Mesendoderm (in vitro differentiated cells): ENCODE results near the gene ZNF688. TPM values are rescaled to one million over a fixed set of nuclear protein-coding genes. Genes with fewer than 3 reads are reported as not detected.

Experiments used
- DNase-seq: peaks from one replicate; pipeline ENCODE4 v3.0.0; 2013
- H2AK5ac ChIP-seq: 2 replicates; pipeline ENCODE4 v1.6.1; 2013; ENCODE audit warnings: low read length, inconsistent platforms
- H2BK120ac ChIP-seq: 2 replicates; pipeline ENCODE4 v1.6.1; 2013; ENCODE audit warnings: low read depth, mild to moderate bottlenecking, low read length, moderate library complexity, mixed read lengths
- H2BK15ac ChIP-seq: replicated peaks from 2 replicates; pipeline ENCODE4 v1.6.1; 2013; ENCODE audit warnings: low read depth, mild to moderate bottlenecking, moderate library complexity
- H2BK5ac ChIP-seq: 2 replicates; pipeline ENCODE4 v1.6.1; 2013; ENCODE audit warnings: low read length, inconsistent platforms
- H3K18ac ChIP-seq: 2 replicates; pipeline ENCODE4 v1.6.1; 2013; ENCODE audit warnings: mild to moderate bottlenecking, low read length, mixed read lengths
- H3K23ac ChIP-seq: one replicate; pipeline ENCODE4 v1.6.1; 2013; ENCODE audit warnings: low read length
- H3K27ac ChIP-seq: 2 replicates; pipeline ENCODE4 v1.5.1; 2013; ENCODE audit warnings: low read depth, mild to moderate bottlenecking, inconsistent platforms, low read length, moderate library complexity
- H3K27me3 ChIP-seq: 2 replicates; pipeline ENCODE4 v1.6.1; 2013; ENCODE audit warnings: low read length, control low read depth, mild to moderate bottlenecking, inconsistent platforms; ENCODE audit not compliant: insufficient read depth, poor library complexity
- H3K36me3 ChIP-seq: 2 replicates; pipeline ENCODE4 v1.6.1; 2013; ENCODE audit warnings: low read length, inconsistent platforms; ENCODE audit not compliant: control insufficient read depth, insufficient read depth
- H3K4ac ChIP-seq: one replicate; pipeline ENCODE4 v1.6.1; 2013; ENCODE audit warnings: low read depth, mild to moderate bottlenecking, low read length, moderate library complexity
- H3K4me1 ChIP-seq: 2 replicates; pipeline ENCODE4 v1.6.1; 2013; ENCODE audit warnings: low read depth, low read length, inconsistent platforms; ENCODE audit not compliant: control insufficient read depth
- H3K4me2 ChIP-seq: 2 replicates; pipeline ENCODE4 v1.6.1; 2013; ENCODE audit warnings: low read length
- H3K4me3 ChIP-seq: 2 replicates; pipeline ENCODE4 v1.5.1; 2013; ENCODE audit warnings: mild to moderate bottlenecking, low read length
- H3K56ac ChIP-seq: one replicate; pipeline ENCODE4 v1.6.1; 2013; ENCODE audit warnings: low read length
- H3K79me1 ChIP-seq: 2 replicates; pipeline ENCODE4 v1.6.1; 2013; ENCODE audit warnings: low read length, inconsistent platforms
- H3K79me2 ChIP-seq: 2 replicates; pipeline ENCODE4 v1.6.1; 2013; ENCODE audit warnings: mild to moderate bottlenecking, low read length; ENCODE audit not compliant: control insufficient read depth, insufficient read depth
- H3K9ac ChIP-seq: 2 replicates; pipeline ENCODE4 v1.6.1; 2013; ENCODE audit warnings: low read length, inconsistent platforms
- H4K5ac ChIP-seq: one replicate; pipeline ENCODE4 v1.6.1; 2013; ENCODE audit warnings: low read length
- H4K8ac ChIP-seq: one replicate; pipeline ENCODE4 v1.6.1; 2013; ENCODE audit warnings: low read depth, mild to moderate bottlenecking, control low read depth, low read length, moderate library complexity
- WGBS: extraction: QIAGEN DNeasy Blood & Tissue Kit; methylation state at CpG from one replicate; pipeline ENCODE4 v1.1.7; 2013; ENCODE audit warnings: low lambda C conversion rate, missing lambda C conversion rate; ENCODE audit not compliant: insufficient coverage; ENCODE audit errors: extremely low coverage; 5-methylcytosine and 5-hydroxymethylcytosine counted together
- polyA plus RNA-seq, 2 experiments: library from polyadenylated mRNA; stranded (reverse); fragments of 200-250 nt; gene quantifications; one replicate each; pipeline ENCODE4 v1.2.3, GENCODE V29; 2013

Gene ZNF688
- 2.2 TPM for polyA plus RNA-seq (2013, experiment 1 of 2)
- polyA plus RNA-seq (2013, experiment 2 of 2) = 2.3 TPM

- H3K79me2 ChIP-seq = no peaks in the 10 kb centered on the region
- H3K79me1 ChIP-seq = no peaks in the 10 kb centered on the region
- peak within 1 kb of the TSS; percentile 76 for H3K4me3 ChIP-seq
- peak within 1 kb of the TSS; percentile 91 for H3K9ac ChIP-seq
- peak; percentile 99 for DNase-seq
- H3K23ac ChIP-seq = peak within 1 kb of the TSS; percentile 66
- no CpG with 5 or more reads among the region's 67 CpGs for WGBS
- H4K8ac ChIP-seq = no peak within 1 kb of the TSS
- H3K4me2 ChIP-seq = peak within 1 kb of the TSS; percentile 100
- no peak within 1 kb of the TSS for H2BK15ac ChIP-seq
- no peak within 1 kb of the TSS for H2AK5ac ChIP-seq
- H3K18ac ChIP-seq = peak within 1 kb of the TSS; percentile 73
- no peaks in the 10 kb centered on the region for H3K4me1 ChIP-seq
- no peak within 1 kb of the TSS for H2BK120ac ChIP-seq
- H2BK5ac ChIP-seq = peak within 1 kb of the TSS; percentile 72
- no peaks in the 10 kb centered on the region for H3K27me3 ChIP-seq
- peak within 1 kb of the TSS; percentile 91 for H3K27ac ChIP-seq
- H3K4ac ChIP-seq = peak within 1 kb of the TSS; percentile 92
- no peaks in the 10 kb centered on the region for H3K36me3 ChIP-seq
- no peak within 1 kb of the TSS for H4K5ac ChIP-seq
- H3K56ac ChIP-seq = peak within 1 kb of the TSS; percentile 99
Observed at GRCh38 chr16:30571445-30572322, at the start of gene ZNF688. ZNF688 (minus strand) TSS chr16:30571714; CDS start chr16:30571629, 85 bp downstream.

- no peak for DNase-seq
- no peak overlapping the region for H2BK5ac ChIP-seq
- H3K4me3 ChIP-seq = no peak overlapping the region
- no CpG with 5 or more reads among the region's 3 CpGs for WGBS
- H3K56ac ChIP-seq = no peak overlapping the region
- no peak overlapping the region for H4K8ac ChIP-seq
- H3K27ac ChIP-seq = no peak overlapping the region
- no peaks in the 10 kb centered on the region for H3K79me1 ChIP-seq
- H2BK120ac ChIP-seq = no peak overlapping the region
- no peak overlapping the region for H3K23ac ChIP-seq
- no peak overlapping the region for H2BK15ac ChIP-seq
- H3K4me1 ChIP-seq = no peaks in the 10 kb centered on the region
- H3K27me3 ChIP-seq = no peaks in the 10 kb centered on the region
- no peaks in the 10 kb centered on the region for H3K79me2 ChIP-seq
- no peak overlapping the region for H4K5ac ChIP-seq
- no peak overlapping the region for H3K4me2 ChIP-seq
- H3K9ac ChIP-seq = no peak overlapping the region
- no peak overlapping the region for H3K18ac ChIP-seq
- no peak overlapping the region for H2AK5ac ChIP-seq
- no peak overlapping the region for H3K4ac ChIP-seq
- no peaks in the 10 kb centered on the region for H3K36me3 ChIP-seq
Observed at GRCh38 chr16:30620169-30620568, 48.7 kb upstream of the ZNF688 start.

- no peak overlapping the region for H2BK15ac ChIP-seq
- no peaks in the 10 kb centered on the region for H3K79me1 ChIP-seq
- H2BK5ac ChIP-seq = no peak overlapping the region
- no peak overlapping the region for H3K4me3 ChIP-seq
- DNase-seq = no peak
- H3K79me2 ChIP-seq = no peaks in the 10 kb centered on the region
- no peak overlapping the region for H3K27ac ChIP-seq
- no peak overlapping the region for H2AK5ac ChIP-seq
- no peaks in the 10 kb centered on the region for H3K36me3 ChIP-seq
- no peak overlapping the region for H4K5ac ChIP-seq
- H3K4me2 ChIP-seq = no peak overlapping the region
- H3K9ac ChIP-seq = no peak overlapping the region
- H3K4ac ChIP-seq = no peak overlapping the region
- H3K4me1 ChIP-seq = no peaks in the 10 kb centered on the region
- no peak overlapping the region for H4K8ac ChIP-seq
- H3K18ac ChIP-seq = no peak overlapping the region
- no peak overlapping the region for H2BK120ac ChIP-seq
- no peaks in the 10 kb centered on the region for H3K27me3 ChIP-seq
- WGBS = no CpG with 5 or more reads among the region's 5 CpGs
- no peak overlapping the region for H3K56ac ChIP-seq
- no peak overlapping the region for H3K23ac ChIP-seq
Observed at GRCh38 chr16:30619638-30620037, 48.1 kb upstream of the ZNF688 start.

- DNase-seq = no peak
- Histone ChIP-seq H4K5ac (no peak overlapping the region), H3K36me3 (no peaks in the 10 kb centered on the region), H3K4me3 (no peak overlapping the region), H3K27me3 (no peaks in the 10 kb centered on the region), H3K23ac (no peak overlapping the region), H3K79me1 (no peaks in the 10 kb centered on the region), H3K4ac (no peak overlapping the region), H3K27ac (no peak overlapping the region), H3K4me1 (no peaks in the 10 kb centered on the region), H4K8ac (no peak overlapping the region), H2BK120ac (no peak overlapping the region), H3K18ac (no peak overlapping the region), H3K4me2 (no peak overlapping the region), H3K56ac (no peak overlapping the region), H2BK5ac (no peak overlapping the region), H2AK5ac (no peak overlapping the region), H2BK15ac (no peak overlapping the region), H3K9ac (no peak overlapping the region), H3K79me2 (no peaks in the 10 kb centered on the region)
- WGBS = no CpG with 5 or more reads among the region's 4 CpGs
Observed at GRCh38 chr16:30619202-30619601, 47.7 kb upstream of the ZNF688 start.

GRCh38 chr16:30615358-30616091 lies 44.0 kb upstream of the ZNF688 start:
- no peak overlapping the region for H3K56ac ChIP-seq
- no peak overlapping the region for H2BK120ac ChIP-seq
- no peak overlapping the region for H3K4me2 ChIP-seq
- H3K4ac ChIP-seq = no peak overlapping the region
- WGBS = no CpG with 5 or more reads among the region's 12 CpGs
- no peak overlapping the region for H3K4me3 ChIP-seq
- H3K79me2 ChIP-seq = no peaks in the 10 kb centered on the region
- H3K27ac ChIP-seq = no peak overlapping the region
- no peaks in the 10 kb centered on the region for H3K4me1 ChIP-seq
- H3K27me3 ChIP-seq = no peaks in the 10 kb centered on the region
- no peak overlapping the region for H3K23ac ChIP-seq
- no peaks in the 10 kb centered on the region for H3K79me1 ChIP-seq
- no peaks in the 10 kb centered on the region for H3K36me3 ChIP-seq
- no peak overlapping the region for H2AK5ac ChIP-seq
- no peak overlapping the region for H3K9ac ChIP-seq
- no peak overlapping the region for H4K5ac ChIP-seq
- H4K8ac ChIP-seq = no peak overlapping the region
- H2BK15ac ChIP-seq = no peak overlapping the region
- peak; percentile 80 for DNase-seq
- no peak overlapping the region for H2BK5ac ChIP-seq
- H3K18ac ChIP-seq = no peak overlapping the region
